ENCODE data around the gene PRDM10. TPM values are rescaled to one million over a fixed set of nuclear protein-coding genes. Genes with fewer than 3 reads are reported as not detected.

PRDM10 gene
- total and polyA plus RNA-seq, 10 donors = 1.6 to 16.2 (median 10.3) TPM

GRCh38 chr11:129967996-129968395 lies 34.6 kb downstream of the PRDM10 start:
- DNase-seq = no peak
- 74 to 97% (median 84%) methylated on average over 3 of the region's 3 CpGs for WGBS, 5 donors
- intact Hi-C loops (cut with DNase I; ENCODE audit: low total_unique reads) = no loop called here
- peaks cover 0 to 6% (median 0%) of the 10 kb centered on the region in 6 donors for H3K36me3 ChIP-seq
- H3K9me3 ChIP-seq = no peaks in the 10 kb centered on the region
- H3K4me1 ChIP-seq = peaks cover 0 to 48% (median 12%) of the 10 kb centered on the region in 6 donors
- no peak overlapping the region for H3K4me3 ChIP-seq
- no peak overlapping the region for H3K27ac ChIP-seq
- no peaks in the 10 kb centered on the region for H3K27me3 ChIP-seq (replicated peaks in 1 of 7)
- no peak for TF ChIP-seq POLR2AphosphoS5 (IDR thresholded peaks at IDR 0.05)
- no peak for TF ChIP-seq POLR2A (IDR thresholded peaks at IDR 0.05)
- TF ChIP-seq CTCF (IDR thresholded peaks at IDR 0.05 in 8 of 11, conservative IDR thresholded peaks at IDR 0.05 in 3 of 11) = no peak

- H3K27me3 ChIP-seq (replicated peaks in 1 of 7) = no peaks in the 10 kb centered on the region
- peaks cover 0 to 7% (median 2%) of the 10 kb centered on the region in 6 donors for H3K36me3 ChIP-seq
- H3K27ac ChIP-seq = no peak overlapping the region
- H3K4me3 ChIP-seq = no peak overlapping the region
- WGBS, 5 donors = 74 to 93% (median 91%) methylated on average over 3 of the region's 3 CpGs
- H3K9me3 ChIP-seq = no peaks in the 10 kb centered on the region
- DNase-seq = no peak
- no peak for TF ChIP-seq POLR2A (IDR thresholded peaks at IDR 0.05)
- TF ChIP-seq CTCF (IDR thresholded peaks at IDR 0.05 in 8 of 11, conservative IDR thresholded peaks at IDR 0.05 in 3 of 11) = no peak
- no peak for TF ChIP-seq POLR2AphosphoS5 (IDR thresholded peaks at IDR 0.05)
- intact Hi-C loops (cut with DNase I; ENCODE audit: low total_unique reads) = no loop called here
- H3K4me1 ChIP-seq = peaks cover 0 to 31% (median 5%) of the 10 kb centered on the region in 6 donors
These were observed 37.4 kb downstream of the PRDM10 start for GRCh38 chr11:129965248-129965647.

- Histone ChIP-seq H3K27me3 (replicated peaks in 1 of 7) (no peaks in the 10 kb centered on the region), H3K9me3 (no peaks in the 10 kb centered on the region), H3K36me3 (peaks cover 0 to 54% (median 17%) of the 10 kb centered on the region in 6 donors), H3K4me1 (peaks cover 0 to 8% (median 0%) of the 10 kb centered on the region in 6 donors), H3K27ac (no peak overlapping the region), H3K4me3 (no peak overlapping the region)
- intact Hi-C loops (cut with DNase I; ENCODE audit: low total_unique reads) = no loop called here
- TF ChIP-seq POLR2A (IDR thresholded peaks at IDR 0.05) (no peak), CTCF (IDR thresholded peaks at IDR 0.05 in 8 of 11, conservative IDR thresholded peaks at IDR 0.05 in 3 of 11) (no peak), POLR2AphosphoS5 (IDR thresholded peaks at IDR 0.05) (no peak)
- no peak for DNase-seq
- WGBS, 5 donors = 81 to 90% (median 87%) methylated on average over 18 of the region's 18 CpGs
These were observed 42.1 kb downstream of the PRDM10 start for GRCh38 chr11:129960216-129961214.

GRCh38 chr11:129959687-129960086 lies 42.9 kb downstream of the PRDM10 start:
- intact Hi-C loops (cut with DNase I; ENCODE audit: low total_unique reads) = no loop called here
- no peaks in the 10 kb centered on the region for H3K27me3 ChIP-seq (replicated peaks in 1 of 7)
- no peak overlapping the region for H3K27ac ChIP-seq
- H3K4me1 ChIP-seq = peaks cover 0 to 8% (median 0%) of the 10 kb centered on the region in 6 donors
- H3K4me3 ChIP-seq = no peak overlapping the region
- no peak for DNase-seq
- WGBS, 5 donors = 82 to 96% (median 85%) methylated on average over 3 of the region's 3 CpGs
- TF ChIP-seq POLR2AphosphoS5 (IDR thresholded peaks at IDR 0.05) (no peak), POLR2A (IDR thresholded peaks at IDR 0.05) (no peak), CTCF (IDR thresholded peaks at IDR 0.05 in 8 of 11, conservative IDR thresholded peaks at IDR 0.05 in 3 of 11) (no peak)
- H3K36me3 ChIP-seq = peaks cover 0 to 63% (median 20%) of the 10 kb centered on the region in 6 donors
- H3K9me3 ChIP-seq = no peaks in the 10 kb centered on the region
